AG09309 (cell line): Measurements from ENCODE around the gene DNAI2.

Experiments used
- DNase-seq: peaks from one replicate; pipeline ENCODE4 v3.0.0-alpha.2; 2010; ENCODE audit warnings: low read depth
- H3K4me3 ChIP-seq: 2 replicates; pipeline ENCODE4 v1.5.1; 2011; ENCODE audit warnings: mild to moderate bottlenecking, low read depth, low read length, moderate library complexity; ENCODE audit not compliant: control insufficient read depth
- TF ChIP-seq, protein P1 (sequence below): IDR thresholded peaks from 2 replicates; pipeline ENCODE4 v1.5.1; 2011; ENCODE audit warnings: mild to moderate bottlenecking, low read depth, low read length, inconsistent platforms; ENCODE audit not compliant: insufficient read depth, control insufficient read depth; ENCODE audit errors: missing control alignments

DNAI2 gene, protein sequence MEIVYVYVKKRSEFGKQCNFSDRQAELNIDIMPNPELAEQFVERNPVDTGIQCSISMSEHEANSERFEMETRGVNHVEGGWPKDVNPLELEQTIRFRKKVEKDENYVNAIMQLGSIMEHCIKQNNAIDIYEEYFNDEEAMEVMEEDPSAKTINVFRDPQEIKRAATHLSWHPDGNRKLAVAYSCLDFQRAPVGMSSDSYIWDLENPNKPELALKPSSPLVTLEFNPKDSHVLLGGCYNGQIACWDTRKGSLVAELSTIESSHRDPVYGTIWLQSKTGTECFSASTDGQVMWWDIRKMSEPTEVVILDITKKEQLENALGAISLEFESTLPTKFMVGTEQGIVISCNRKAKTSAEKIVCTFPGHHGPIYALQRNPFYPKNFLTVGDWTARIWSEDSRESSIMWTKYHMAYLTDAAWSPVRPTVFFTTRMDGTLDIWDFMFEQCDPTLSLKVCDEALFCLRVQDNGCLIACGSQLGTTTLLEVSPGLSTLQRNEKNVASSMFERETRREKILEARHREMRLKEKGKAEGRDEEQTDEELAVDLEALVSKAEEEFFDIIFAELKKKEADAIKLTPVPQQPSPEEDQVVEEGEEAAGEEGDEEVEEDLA

DNA sequence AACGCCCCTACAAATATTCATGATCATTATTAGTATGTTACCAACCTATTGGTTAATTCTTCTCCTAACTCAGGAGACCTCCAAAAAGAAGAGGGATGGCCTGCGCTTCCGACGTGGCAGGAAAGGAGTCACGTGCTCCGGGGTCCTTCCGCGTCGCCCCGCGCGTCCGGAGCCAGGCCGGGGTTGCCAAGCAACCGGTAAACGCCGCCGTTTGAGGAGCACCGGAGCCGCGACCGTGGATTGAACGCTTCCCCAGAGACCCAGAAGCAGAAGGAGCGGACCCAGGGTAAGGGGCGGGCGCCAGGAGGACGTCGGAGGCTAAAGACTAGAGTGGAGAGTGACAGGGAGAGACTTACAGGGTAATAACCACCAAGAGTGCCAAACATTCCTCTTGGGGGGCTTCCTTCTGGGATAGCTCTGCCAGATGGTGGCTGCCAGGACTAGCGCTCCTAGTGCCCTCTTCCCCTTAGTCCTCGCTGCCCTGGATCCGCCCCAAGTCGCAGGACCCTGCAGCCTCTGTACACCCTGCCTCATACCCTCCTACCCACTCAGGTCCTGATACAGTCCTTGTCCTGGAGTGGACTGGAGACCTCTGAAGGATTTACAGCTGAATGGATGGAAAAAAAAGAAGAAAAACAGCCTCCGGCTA lies at the start of gene DNAI2:
DNAI2 (plus strand) TSS at position 175 of the 649 bp plus-strand sequence. CDS start 7,584 bp downstream, outside the sequence.
- no peak within 1 kb of the TSS for H3K4me3 ChIP-seq
- TF ChIP-seq, protein P1, sequence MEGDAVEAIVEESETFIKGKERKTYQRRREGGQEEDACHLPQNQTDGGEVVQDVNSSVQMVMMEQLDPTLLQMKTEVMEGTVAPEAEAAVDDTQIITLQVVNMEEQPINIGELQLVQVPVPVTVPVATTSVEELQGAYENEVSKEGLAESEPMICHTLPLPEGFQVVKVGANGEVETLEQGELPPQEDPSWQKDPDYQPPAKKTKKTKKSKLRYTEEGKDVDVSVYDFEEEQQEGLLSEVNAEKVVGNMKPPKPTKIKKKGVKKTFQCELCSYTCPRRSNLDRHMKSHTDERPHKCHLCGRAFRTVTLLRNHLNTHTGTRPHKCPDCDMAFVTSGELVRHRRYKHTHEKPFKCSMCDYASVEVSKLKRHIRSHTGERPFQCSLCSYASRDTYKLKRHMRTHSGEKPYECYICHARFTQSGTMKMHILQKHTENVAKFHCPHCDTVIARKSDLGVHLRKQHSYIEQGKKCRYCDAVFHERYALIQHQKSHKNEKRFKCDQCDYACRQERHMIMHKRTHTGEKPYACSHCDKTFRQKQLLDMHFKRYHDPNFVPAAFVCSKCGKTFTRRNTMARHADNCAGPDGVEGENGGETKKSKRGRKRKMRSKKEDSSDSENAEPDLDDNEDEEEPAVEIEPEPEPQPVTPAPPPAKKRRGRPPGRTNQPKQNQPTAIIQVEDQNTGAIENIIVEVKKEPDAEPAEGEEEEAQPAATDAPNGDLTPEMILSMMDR: no peak
- no peak for DNase-seq

DNA sequence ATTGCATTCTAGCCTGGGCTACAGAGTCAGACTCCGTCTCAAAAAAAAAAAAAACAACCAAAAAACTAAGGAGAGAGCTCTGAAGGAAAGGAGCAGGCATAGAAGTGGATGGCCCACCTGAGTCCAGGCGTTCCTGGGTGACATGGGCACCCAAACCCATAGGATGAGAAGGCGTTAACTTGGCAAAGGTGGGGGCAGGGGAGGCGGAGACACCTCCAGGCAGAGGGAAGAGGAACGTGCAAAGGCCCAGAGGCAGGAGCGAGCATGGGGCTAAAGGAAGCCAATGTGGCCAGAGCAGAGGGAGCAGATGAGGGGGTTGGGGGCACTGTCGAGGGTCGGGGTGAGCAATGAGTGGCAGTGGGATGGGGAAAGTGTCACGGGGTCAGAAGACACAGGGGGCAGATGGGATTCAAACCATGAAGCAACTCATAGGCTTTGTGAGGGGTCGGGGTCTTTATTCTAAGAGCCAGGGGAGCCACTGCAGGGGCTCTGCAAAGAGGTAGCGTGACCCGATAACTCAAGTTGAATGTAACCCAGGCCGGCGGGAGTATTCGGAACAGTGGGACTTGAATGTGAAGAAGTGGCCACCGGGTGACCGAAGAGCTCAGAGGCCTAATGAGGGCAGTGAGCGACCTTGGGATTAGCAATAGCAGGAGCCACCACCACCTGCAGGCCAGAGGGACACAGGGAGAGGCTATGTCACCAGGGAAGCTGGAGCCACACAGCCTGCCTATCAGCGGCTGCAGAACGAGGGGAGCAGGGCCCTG lies 48.9 kb upstream of the DNAI2 start:
- TF ChIP-seq, protein P1: no peak
- no peak for DNase-seq
- no peak overlapping the region for H3K4me3 ChIP-seq

DNA sequence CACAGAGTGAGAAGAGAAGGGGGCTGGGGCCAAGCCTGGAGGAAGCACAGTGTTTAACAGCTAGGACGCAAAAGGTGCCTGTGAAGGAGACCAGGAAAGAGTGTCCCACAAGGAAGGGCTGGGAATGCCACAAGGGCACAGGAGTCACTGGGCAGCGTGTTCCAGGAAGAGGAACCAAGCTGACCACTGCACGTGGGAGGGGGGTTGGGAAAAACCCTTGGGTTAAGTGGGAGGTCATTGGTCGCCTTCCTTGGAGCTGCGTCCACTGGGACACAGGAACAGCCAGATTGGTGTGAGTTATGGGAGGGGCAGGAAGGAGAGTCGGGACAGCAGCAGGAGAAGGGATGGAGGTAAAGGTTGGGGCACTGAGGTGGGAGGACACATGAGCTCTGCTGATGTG lies 47.8 kb upstream of the DNAI2 start:
- no peak for DNase-seq
- H3K4me3 ChIP-seq: no peak overlapping the region
- TF ChIP-seq, protein P1: no peak

DNA sequence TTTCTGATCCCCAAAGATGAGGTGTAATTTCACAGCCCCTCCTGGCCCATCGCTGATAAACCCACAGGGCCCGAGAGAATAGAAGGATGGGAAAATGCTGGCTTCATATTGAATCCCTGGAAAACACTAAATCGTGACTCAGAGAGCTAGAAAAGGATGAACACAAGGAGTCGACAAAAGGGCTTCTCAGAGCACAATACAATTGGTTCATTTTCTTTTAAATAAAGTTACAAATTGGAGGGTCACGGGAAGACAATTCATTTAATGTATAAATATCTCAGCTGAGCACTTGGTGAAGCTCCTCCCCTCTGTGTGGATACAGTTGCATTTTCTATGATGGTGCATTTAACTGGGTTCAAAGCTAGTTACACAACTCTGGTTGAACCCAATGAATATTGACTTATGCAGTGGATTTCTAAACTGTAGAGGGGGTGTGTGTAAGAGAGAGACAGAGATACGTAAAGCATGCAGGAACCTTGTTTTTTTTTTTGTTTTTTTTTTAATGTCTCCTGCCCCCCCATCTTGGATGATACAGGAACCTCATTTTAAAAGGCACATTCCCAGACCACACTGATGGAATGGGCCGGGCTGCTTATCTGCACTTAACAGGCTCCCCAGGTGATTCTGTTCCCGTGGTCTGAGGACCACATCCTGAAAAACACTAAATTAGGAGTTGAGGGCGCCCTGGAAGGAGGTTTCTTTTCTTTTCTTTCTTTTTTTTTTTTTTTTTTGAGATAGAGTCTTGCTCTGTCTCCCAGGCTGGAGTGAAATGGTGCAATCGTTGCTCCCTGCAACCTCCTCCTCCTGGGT lies 46.6 kb upstream of the DNAI2 start:
- DNase-seq: no peak
- TF ChIP-seq, protein P1: no peak
- no peak overlapping the region for H3K4me3 ChIP-seq

DNA sequence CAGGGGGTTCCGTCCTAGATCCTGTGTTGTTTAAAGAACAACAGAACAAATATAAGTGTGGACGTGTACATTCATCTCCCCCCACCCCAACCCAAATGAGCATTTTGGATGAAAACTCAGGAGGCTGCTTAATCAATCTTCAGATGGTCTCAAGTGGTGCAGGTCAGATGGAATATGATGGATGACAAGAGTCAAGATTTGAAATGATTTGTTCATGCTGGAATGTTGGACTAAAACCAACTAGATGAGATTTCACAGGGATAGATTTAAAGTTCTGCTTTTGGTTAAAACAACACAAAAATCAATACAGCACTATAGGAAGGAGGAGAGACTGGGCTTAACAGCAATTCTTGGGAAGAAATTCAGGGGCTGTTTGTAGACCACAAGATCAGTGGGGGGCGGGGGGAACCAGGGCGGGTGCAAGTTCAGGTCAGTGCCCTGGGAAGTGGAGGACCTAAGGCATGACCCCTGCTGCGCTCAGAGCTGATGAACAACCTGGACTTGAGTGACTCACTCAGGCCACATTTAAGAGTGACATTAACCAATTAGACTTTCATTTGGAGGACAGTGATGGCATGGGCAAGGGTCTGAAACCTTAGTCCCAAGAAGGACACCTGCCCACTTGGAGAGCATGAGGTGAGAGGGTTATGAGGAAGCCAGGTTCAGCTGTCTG lies 45.6 kb upstream of the DNAI2 start:
- TF ChIP-seq, protein P1: no peak
- no peak overlapping the region for H3K4me3 ChIP-seq
- no peak for DNase-seq

DNA sequence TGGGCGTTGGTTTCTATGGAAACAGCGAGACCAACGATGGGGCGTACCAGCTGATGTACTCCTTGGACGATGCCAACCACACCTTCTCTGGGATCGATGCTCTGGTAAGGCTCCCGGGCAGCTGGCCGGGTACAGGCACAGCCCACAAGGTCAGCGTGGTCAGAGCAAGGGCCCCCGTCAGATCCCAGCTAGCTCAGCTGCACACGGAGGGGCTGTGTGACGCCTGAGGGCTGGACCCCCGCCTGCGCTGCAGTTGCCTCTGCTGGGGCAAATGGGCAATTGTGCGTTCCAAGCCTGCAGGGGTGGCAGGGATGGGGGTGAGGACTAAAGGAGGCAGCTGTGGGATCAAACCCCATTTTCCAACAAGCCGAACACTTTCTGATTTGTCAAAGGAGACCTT lies 43.1 kb upstream of the DNAI2 start:
- TF ChIP-seq, protein P1: no peak
- H3K4me3 ChIP-seq: no peak overlapping the region
- no peak for DNase-seq
